ENCODE measurements around the gene EFCAB14.
"Not testable (repeated sequence)": the region's sequence is repeated elsewhere in the genome, so short reads cannot be mapped to it uniquely, and the experiment has no call there.

Gene EFCAB14

DNA sequence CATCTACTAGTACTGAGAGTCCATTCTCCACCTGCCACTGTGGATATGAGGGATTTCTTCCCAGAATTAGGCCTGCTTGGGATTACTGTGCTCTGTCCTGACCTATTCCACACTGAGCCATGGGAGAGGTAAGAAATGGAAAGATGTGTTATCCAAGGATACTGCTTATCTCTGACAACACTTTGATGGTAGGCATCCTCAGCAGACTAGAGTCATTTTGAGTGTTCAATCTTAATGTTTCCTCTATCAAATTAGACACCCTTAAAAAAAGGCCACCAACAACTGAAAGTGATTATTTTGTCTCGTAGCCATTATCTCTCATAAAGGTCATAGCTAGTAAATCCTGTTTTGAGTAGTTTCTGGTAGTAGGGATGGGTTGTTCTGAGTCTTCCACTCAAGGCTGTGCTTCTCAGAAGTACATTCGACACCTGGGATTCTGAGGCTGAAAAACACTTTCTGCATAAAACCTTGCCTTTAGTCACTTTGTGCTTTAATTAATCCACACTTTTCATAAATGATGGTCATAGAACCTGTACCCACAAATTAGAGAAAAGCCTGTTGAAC lies 59.5 kb downstream of the EFCAB14 start:
- Histone ChIP-seq H3K27ac (ENCODE audit: low read depth in 2 of 2, low read length in 2 of 2) (no peak overlapping the region), H3K36me3 (ENCODE audit: control insufficient read depth in 2 of 2, insufficient read depth in 2 of 2, low read length in 2 of 2) (peaks cover 31 to 33% of the 10 kb centered on the region in 2 donors), H3K4me1 (ENCODE audit: control insufficient read depth in 2 of 2, insufficient read depth in 2 of 2, low read length in 2 of 2) (no peaks in the 10 kb centered on the region), H3K27me3 (ENCODE audit: control insufficient read depth in 2 of 2, insufficient read depth in 2 of 2, low read length in 2 of 2) (no peaks in the 10 kb centered on the region), H3K9ac (ENCODE audit: low read depth in 1 of 2, low read length in 2 of 2) (no peak overlapping the region), H3K4me3 (ENCODE audit: low read length in 2 of 2) (no peak overlapping the region), H3K9me3 (ENCODE audit: control insufficient read depth in 2 of 2, low read length in 2 of 2) (no peaks in the 10 kb centered on the region)

GRCh38 chr1:46657775-46658174 lies 61.1 kb downstream of the EFCAB14 start:
- no peaks in the 10 kb centered on the region for H3K27me3 ChIP-seq (ENCODE audit: control insufficient read depth in 2 of 2, insufficient read depth in 2 of 2, low read length in 2 of 2)
- no peaks in the 10 kb centered on the region for H3K9me3 ChIP-seq (ENCODE audit: control insufficient read depth in 2 of 2, low read length in 2 of 2)
- H3K36me3 ChIP-seq (ENCODE audit: control insufficient read depth in 2 of 2, insufficient read depth in 2 of 2, low read length in 2 of 2), result peaks cover 28 to 29% of the 10 kb centered on the region in 2 donors
- peaks cover 6 to 8% of the 10 kb centered on the region in 2 donors for H3K4me1 ChIP-seq (ENCODE audit: control insufficient read depth in 2 of 2, insufficient read depth in 2 of 2, low read length in 2 of 2)
- no peak overlapping the region for H3K4me3 ChIP-seq (ENCODE audit: low read length in 2 of 2)
- no peak overlapping the region for H3K27ac ChIP-seq (ENCODE audit: low read depth in 2 of 2, low read length in 2 of 2)
- no peak overlapping the region for H3K9ac ChIP-seq (ENCODE audit: low read depth in 1 of 2, low read length in 2 of 2)

GRCh38 chr1:46656643-46657042 lies 62.3 kb downstream of the EFCAB14 start:
- Histone ChIP-seq H3K9me3 (ENCODE audit: control insufficient read depth in 2 of 2, low read length in 2 of 2) (no peaks in the 10 kb centered on the region), H3K27me3 (ENCODE audit: control insufficient read depth in 2 of 2, insufficient read depth in 2 of 2, low read length in 2 of 2) (no peaks in the 10 kb centered on the region), H3K36me3 (ENCODE audit: control insufficient read depth in 2 of 2, insufficient read depth in 2 of 2, low read length in 2 of 2) (peaks cover 28 to 29% of the 10 kb centered on the region in 2 donors), H3K4me1 (ENCODE audit: control insufficient read depth in 2 of 2, insufficient read depth in 2 of 2, low read length in 2 of 2) (peaks cover 7 to 10% of the 10 kb centered on the region in 2 donors), H3K27ac (ENCODE audit: low read depth in 2 of 2, low read length in 2 of 2) (no peak overlapping the region), H3K4me3 (ENCODE audit: low read length in 2 of 2) (no peak overlapping the region), H3K9ac (ENCODE audit: low read depth in 1 of 2, low read length in 2 of 2) (no peak overlapping the region)

DNA sequence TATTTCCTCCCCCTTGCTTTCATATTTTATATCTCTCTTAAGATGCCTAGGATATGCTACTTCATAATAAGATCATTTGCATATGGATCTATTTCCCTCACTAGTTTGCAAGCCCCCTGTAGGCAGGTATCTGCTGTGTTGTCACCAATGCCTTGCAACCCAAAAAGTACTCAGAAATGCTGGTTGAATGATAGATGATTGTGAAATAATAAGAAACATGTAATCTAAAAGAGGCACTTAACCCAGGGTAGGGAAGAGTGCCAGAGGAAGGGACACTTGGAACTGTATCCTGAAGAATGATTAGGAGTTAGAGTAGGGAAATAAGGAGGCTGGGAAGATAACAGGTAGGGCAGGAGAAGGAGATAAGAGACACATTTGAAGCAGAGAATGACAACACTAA lies 63.1 kb downstream of the EFCAB14 start:
- Histone ChIP-seq H3K4me1 (ENCODE audit: control insufficient read depth in 2 of 2, insufficient read depth in 2 of 2, low read length in 2 of 2) (peaks cover 7 to 10% of the 10 kb centered on the region in 2 donors), H3K4me3 (ENCODE audit: low read length in 2 of 2) (no peak overlapping the region), H3K27ac (ENCODE audit: low read depth in 2 of 2, low read length in 2 of 2) (no peak overlapping the region), H3K27me3 (ENCODE audit: control insufficient read depth in 2 of 2, insufficient read depth in 2 of 2, low read length in 2 of 2) (no peaks in the 10 kb centered on the region), H3K9ac (ENCODE audit: low read depth in 1 of 2, low read length in 2 of 2) (no peak overlapping the region), H3K36me3 (ENCODE audit: control insufficient read depth in 2 of 2, insufficient read depth in 2 of 2, low read length in 2 of 2) (peaks cover 28 to 29% of the 10 kb centered on the region in 2 donors), H3K9me3 (ENCODE audit: control insufficient read depth in 2 of 2, low read length in 2 of 2) (no peaks in the 10 kb centered on the region)

DNA sequence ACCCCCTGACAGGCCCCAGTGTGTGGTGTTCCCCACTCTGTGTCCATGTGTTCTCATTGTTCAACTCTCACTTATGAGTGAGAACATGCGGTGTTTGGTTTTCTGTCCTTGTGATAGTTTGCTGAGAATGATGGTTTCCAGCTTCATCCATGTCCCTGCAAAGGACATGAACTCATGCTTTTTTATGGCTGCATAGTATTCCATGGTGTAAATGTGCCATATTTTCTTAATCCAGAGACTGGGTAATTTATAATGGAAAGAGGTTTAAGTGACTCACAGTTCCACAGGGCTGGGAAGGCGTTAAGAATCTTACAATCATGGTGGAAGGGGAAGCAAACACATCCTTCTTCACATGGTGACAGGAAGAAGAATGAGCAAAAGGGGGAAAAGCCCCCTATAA lies 64.2 kb downstream of the EFCAB14 start:
- not testable (repeated sequence) for H3K27me3 ChIP-seq (ENCODE audit: control insufficient read depth in 2 of 2, insufficient read depth in 2 of 2, low read length in 2 of 2); H3K4me3 ChIP-seq (ENCODE audit: low read length in 2 of 2); H3K9ac ChIP-seq (ENCODE audit: low read depth in 1 of 2, low read length in 2 of 2); H3K9me3 ChIP-seq (ENCODE audit: control insufficient read depth in 2 of 2, low read length in 2 of 2); H3K27ac ChIP-seq (ENCODE audit: low read depth in 2 of 2, low read length in 2 of 2)
- Histone ChIP-seq H3K4me1 (ENCODE audit: control insufficient read depth in 2 of 2, insufficient read depth in 2 of 2, low read length in 2 of 2) (peaks cover 7 to 10% of the 10 kb centered on the region in 2 donors), H3K36me3 (ENCODE audit: control insufficient read depth in 2 of 2, insufficient read depth in 2 of 2, low read length in 2 of 2) (peaks cover 32 to 34% of the 10 kb centered on the region in 2 donors)

DNA sequence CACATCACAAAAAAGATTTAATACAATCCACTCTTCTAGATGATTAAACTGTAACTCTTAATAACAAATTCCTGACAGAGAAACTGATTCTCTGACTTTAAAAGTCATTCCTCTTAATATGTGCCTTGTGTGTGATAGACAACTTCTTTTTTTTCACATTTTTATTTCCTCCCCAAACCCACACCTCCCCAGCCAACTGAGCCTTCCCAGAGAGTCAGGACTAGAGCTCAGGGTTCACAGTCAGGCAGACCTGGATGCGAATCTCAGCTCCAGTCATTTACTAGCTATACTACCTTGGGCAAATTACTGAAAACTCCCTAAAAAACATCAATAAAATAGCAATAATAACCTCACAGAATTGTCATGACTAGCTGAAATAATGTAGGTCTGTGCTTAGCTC lies 64.9 kb downstream of the EFCAB14 start:
- H3K4me1 ChIP-seq (ENCODE audit: control insufficient read depth in 2 of 2, insufficient read depth in 2 of 2, low read length in 2 of 2), result peaks cover 7 to 10% of the 10 kb centered on the region in 2 donors
- H3K4me3 ChIP-seq (ENCODE audit: low read length in 2 of 2), result peak overlapping the region; percentile 56 to 65
- H3K27me3 ChIP-seq (ENCODE audit: control insufficient read depth in 2 of 2, insufficient read depth in 2 of 2, low read length in 2 of 2), result no peaks in the 10 kb centered on the region
- no peaks in the 10 kb centered on the region for H3K9me3 ChIP-seq (ENCODE audit: control insufficient read depth in 2 of 2, low read length in 2 of 2)
- peak overlapping the region; percentile 75 to 81 for H3K27ac ChIP-seq (ENCODE audit: low read depth in 2 of 2, low read length in 2 of 2)
- H3K9ac ChIP-seq (ENCODE audit: low read depth in 1 of 2, low read length in 2 of 2), result peak overlapping the region; percentile 42 to 47
- peaks cover 27 to 34% of the 10 kb centered on the region in 2 donors for H3K36me3 ChIP-seq (ENCODE audit: control insufficient read depth in 2 of 2, insufficient read depth in 2 of 2, low read length in 2 of 2)

- H3K9ac ChIP-seq (ENCODE audit: low read depth in 1 of 2, low read length in 2 of 2), result peak overlapping the region; percentile 42 to 47
- H3K9me3 ChIP-seq (ENCODE audit: control insufficient read depth in 2 of 2, low read length in 2 of 2), result no peaks in the 10 kb centered on the region
- H3K4me1 ChIP-seq (ENCODE audit: control insufficient read depth in 2 of 2, insufficient read depth in 2 of 2, low read length in 2 of 2), result peaks cover 7 to 10% of the 10 kb centered on the region in 2 donors
- no peaks in the 10 kb centered on the region for H3K27me3 ChIP-seq (ENCODE audit: control insufficient read depth in 2 of 2, insufficient read depth in 2 of 2, low read length in 2 of 2)
- peaks cover 26 to 34% of the 10 kb centered on the region in 2 donors for H3K36me3 ChIP-seq (ENCODE audit: control insufficient read depth in 2 of 2, insufficient read depth in 2 of 2, low read length in 2 of 2)
- H3K4me3 ChIP-seq (ENCODE audit: low read length in 2 of 2), result peak overlapping the region; percentile 56 to 65
- H3K27ac ChIP-seq (ENCODE audit: low read depth in 2 of 2, low read length in 2 of 2), result peak overlapping the region; percentile 75 to 81
These were observed 65.4 kb downstream of the EFCAB14 start for GRCh38 chr1:46653405-46653958.

GRCh38 chr1:46652321-46653100 lies 66.4 kb downstream of the EFCAB14 start:
- Histone ChIP-seq H3K9me3 (ENCODE audit: control insufficient read depth in 2 of 2, low read length in 2 of 2) (no peaks in the 10 kb centered on the region), H3K36me3 (ENCODE audit: control insufficient read depth in 2 of 2, insufficient read depth in 2 of 2, low read length in 2 of 2) (peaks cover 17 to 26% of the 10 kb centered on the region in 2 donors), H3K27ac (ENCODE audit: low read depth in 2 of 2, low read length in 2 of 2) (peak overlapping the region; percentile 62 to 81), H3K4me1 (ENCODE audit: control insufficient read depth in 2 of 2, insufficient read depth in 2 of 2, low read length in 2 of 2) (peaks cover 7 to 10% of the 10 kb centered on the region in 2 donors), H3K9ac (ENCODE audit: low read depth in 1 of 2, low read length in 2 of 2) (no peak overlapping the region), H3K4me3 (ENCODE audit: low read length in 2 of 2) (no peak overlapping the region), H3K27me3 (ENCODE audit: control insufficient read depth in 2 of 2, insufficient read depth in 2 of 2, low read length in 2 of 2) (no peaks in the 10 kb centered on the region)

DNA sequence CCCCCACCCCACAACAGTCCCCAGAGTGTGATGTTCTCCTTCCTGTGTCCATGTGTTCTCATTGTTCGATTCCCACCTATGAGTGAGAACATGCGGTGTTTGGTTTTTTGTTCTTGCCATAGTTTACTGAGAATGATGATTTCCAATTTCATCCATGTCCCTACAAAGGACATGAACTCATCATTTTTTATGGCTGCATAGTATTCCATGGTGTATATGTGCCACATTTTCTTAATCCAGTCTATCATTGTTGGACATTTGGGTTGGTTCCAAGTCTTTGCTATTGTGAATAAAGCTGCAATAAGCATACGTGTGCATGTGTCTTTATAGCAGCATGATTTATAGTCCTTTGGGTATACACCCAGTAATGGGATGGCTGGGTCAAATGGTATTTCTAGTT lies 67.8 kb downstream of the EFCAB14 start:
- not testable (repeated sequence) for H3K4me3 ChIP-seq (ENCODE audit: low read length in 2 of 2); H3K27me3 ChIP-seq (ENCODE audit: control insufficient read depth in 2 of 2, insufficient read depth in 2 of 2, low read length in 2 of 2); H3K9ac ChIP-seq (ENCODE audit: low read depth in 1 of 2, low read length in 2 of 2); H3K27ac ChIP-seq (ENCODE audit: low read depth in 2 of 2, low read length in 2 of 2); H3K9me3 ChIP-seq (ENCODE audit: control insufficient read depth in 2 of 2, low read length in 2 of 2)
- Histone ChIP-seq H3K36me3 (ENCODE audit: control insufficient read depth in 2 of 2, insufficient read depth in 2 of 2, low read length in 2 of 2) (peaks cover 16 to 20% of the 10 kb centered on the region in 2 donors), H3K4me1 (ENCODE audit: control insufficient read depth in 2 of 2, insufficient read depth in 2 of 2, low read length in 2 of 2) (peaks cover 7 to 10% of the 10 kb centered on the region in 2 donors)

- Histone ChIP-seq H3K4me3 (ENCODE audit: low read length in 2 of 2) (no peak overlapping the region), H3K9ac (ENCODE audit: low read depth in 1 of 2, low read length in 2 of 2) (no peak overlapping the region), H3K27me3 (ENCODE audit: control insufficient read depth in 2 of 2, insufficient read depth in 2 of 2, low read length in 2 of 2) (no peaks in the 10 kb centered on the region), H3K4me1 (ENCODE audit: control insufficient read depth in 2 of 2, insufficient read depth in 2 of 2, low read length in 2 of 2) (peaks cover 7 to 10% of the 10 kb centered on the region in 2 donors), H3K9me3 (ENCODE audit: control insufficient read depth in 2 of 2, low read length in 2 of 2) (no peaks in the 10 kb centered on the region), H3K27ac (ENCODE audit: low read depth in 2 of 2, low read length in 2 of 2) (no peak overlapping the region), H3K36me3 (ENCODE audit: control insufficient read depth in 2 of 2, insufficient read depth in 2 of 2, low read length in 2 of 2) (peaks cover 12 to 15% of the 10 kb centered on the region in 2 donors)
These were observed 68.4 kb downstream of the EFCAB14 start for GRCh38 chr1:46650491-46650890.
